ENCODE data around the gene KRTDAP. TPM values are rescaled to one million over a fixed set of nuclear protein-coding genes. Genes with fewer than 3 reads are reported as not detected.
"Not testable (repeated sequence)": the region's sequence is repeated elsewhere in the genome, so short reads cannot be mapped to it uniquely, and the experiment has no call there.

KRTDAP gene
- total RNA-seq, 1 experiment from 2014 or later = not detected

DNA sequence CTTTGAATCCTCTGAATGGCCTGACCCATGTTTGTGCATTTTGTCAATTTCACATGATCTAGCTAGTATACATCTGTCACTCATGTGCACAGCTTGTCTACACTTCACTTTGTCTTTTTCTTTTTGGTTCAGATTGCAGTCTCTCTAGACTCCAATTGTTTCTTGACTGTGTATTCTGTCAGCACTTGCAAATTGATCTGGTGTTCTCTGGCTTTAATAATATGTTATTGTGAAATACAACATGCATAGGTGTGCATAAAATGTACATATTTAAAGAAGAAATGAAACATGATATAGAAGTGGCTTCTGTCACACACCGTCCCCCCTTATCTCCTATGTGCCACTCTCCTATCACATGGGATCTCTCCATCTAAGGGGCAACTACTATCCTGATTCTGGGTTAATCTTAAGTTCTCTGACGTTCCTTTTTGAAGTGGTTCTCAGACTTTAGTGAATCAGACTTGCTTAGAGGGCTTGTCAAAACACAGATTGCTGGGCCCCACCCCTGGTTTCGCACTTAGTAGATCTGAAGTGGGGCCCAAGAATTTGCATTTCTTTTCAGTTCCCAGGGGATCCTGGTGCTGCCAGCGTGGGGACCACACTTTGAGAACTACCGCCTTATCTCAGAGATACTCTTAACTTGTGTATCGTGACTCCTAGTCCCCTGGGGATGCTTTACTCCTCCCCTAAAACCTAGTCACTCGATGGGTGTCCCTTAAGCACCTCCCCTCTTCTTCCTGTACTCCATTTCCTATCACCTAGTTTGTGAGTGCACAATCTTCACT, 5.8 kb downstream of the KRTDAP start:
- intact Hi-C loops (cut with micrococcal nuclease) = no loop called here
- Mint-ChIP-seq H3K27ac (ENCODE audit: low read depth, unreplicated experiment) (no peak overlapping the region), H3K4me1 (ENCODE audit: insufficient read depth, unreplicated experiment) (no peaks in the 10 kb centered on the region), H3K36me3 (ENCODE audit: insufficient read depth, unreplicated experiment) (peaks cover 6% of the 10 kb centered on the region), H3K4me3 (ENCODE audit: unreplicated experiment) (no peak overlapping the region), H3K27me3 (ENCODE audit: insufficient read depth, unreplicated experiment) (peaks cover 55% of the 10 kb centered on the region), H3K9me3 (ENCODE audit: unreplicated experiment) (no peaks in the 10 kb centered on the region)
- no peak for DNase-seq (ENCODE audit: unreplicated experiment)
- TF ChIP-seq, protein P1, sequence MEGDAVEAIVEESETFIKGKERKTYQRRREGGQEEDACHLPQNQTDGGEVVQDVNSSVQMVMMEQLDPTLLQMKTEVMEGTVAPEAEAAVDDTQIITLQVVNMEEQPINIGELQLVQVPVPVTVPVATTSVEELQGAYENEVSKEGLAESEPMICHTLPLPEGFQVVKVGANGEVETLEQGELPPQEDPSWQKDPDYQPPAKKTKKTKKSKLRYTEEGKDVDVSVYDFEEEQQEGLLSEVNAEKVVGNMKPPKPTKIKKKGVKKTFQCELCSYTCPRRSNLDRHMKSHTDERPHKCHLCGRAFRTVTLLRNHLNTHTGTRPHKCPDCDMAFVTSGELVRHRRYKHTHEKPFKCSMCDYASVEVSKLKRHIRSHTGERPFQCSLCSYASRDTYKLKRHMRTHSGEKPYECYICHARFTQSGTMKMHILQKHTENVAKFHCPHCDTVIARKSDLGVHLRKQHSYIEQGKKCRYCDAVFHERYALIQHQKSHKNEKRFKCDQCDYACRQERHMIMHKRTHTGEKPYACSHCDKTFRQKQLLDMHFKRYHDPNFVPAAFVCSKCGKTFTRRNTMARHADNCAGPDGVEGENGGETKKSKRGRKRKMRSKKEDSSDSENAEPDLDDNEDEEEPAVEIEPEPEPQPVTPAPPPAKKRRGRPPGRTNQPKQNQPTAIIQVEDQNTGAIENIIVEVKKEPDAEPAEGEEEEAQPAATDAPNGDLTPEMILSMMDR (IDR thresholded peaks at IDR 0.05; ENCODE audit: unreplicated experiment) = no peak
- ChIA-PET CTCF (interaction anchor here (0.7 to 3.4 kb wide), 4 partner anchors 12 to 132 kb away, joined by 3 to 22 read pairs (median 4); no protein-coding TSS in a partner anchor), POLR2A (no interaction called here)
- no TSS peak for BruUV-seq (replicated peaks)

DNA sequence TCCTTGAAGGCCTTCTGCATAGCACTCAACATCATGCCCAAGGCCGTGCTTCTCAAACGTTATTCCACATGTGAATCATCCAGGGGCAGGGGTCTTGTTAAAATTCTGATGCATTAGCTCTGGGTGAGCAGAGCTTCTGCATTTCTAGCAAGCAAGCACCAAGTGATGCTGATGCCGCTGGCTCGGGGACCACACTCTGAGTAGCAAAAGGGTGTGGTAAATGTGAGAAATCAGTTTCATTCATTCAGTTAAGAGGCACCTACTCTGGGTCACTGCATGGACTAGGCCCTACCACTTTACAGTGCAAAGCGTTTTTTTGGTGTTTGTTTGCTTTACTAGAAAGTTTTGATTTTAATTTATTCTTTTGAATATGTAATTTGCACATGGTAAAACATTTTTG, 7.2 kb downstream of the KRTDAP start:
- BruUV-seq (replicated peaks) = no TSS peak
- intact Hi-C loops (cut with micrococcal nuclease) = no loop called here
- Mint-ChIP-seq H3K4me3 (ENCODE audit: unreplicated experiment) (no peak overlapping the region), H3K9me3 (ENCODE audit: unreplicated experiment) (no peaks in the 10 kb centered on the region), H3K36me3 (ENCODE audit: insufficient read depth, unreplicated experiment) (peaks cover 6% of the 10 kb centered on the region), H3K27ac (ENCODE audit: low read depth, unreplicated experiment) (no peak overlapping the region), H3K4me1 (ENCODE audit: insufficient read depth, unreplicated experiment) (no peaks in the 10 kb centered on the region), H3K27me3 (ENCODE audit: insufficient read depth, unreplicated experiment) (peaks cover 41% of the 10 kb centered on the region)
- TF ChIP-seq, protein P1 (IDR thresholded peaks at IDR 0.05; ENCODE audit: unreplicated experiment) = no peak
- no peak for DNase-seq (ENCODE audit: unreplicated experiment)
- ChIA-PET POLR2A (no interaction called here), CTCF (no interaction called here)

DNA sequence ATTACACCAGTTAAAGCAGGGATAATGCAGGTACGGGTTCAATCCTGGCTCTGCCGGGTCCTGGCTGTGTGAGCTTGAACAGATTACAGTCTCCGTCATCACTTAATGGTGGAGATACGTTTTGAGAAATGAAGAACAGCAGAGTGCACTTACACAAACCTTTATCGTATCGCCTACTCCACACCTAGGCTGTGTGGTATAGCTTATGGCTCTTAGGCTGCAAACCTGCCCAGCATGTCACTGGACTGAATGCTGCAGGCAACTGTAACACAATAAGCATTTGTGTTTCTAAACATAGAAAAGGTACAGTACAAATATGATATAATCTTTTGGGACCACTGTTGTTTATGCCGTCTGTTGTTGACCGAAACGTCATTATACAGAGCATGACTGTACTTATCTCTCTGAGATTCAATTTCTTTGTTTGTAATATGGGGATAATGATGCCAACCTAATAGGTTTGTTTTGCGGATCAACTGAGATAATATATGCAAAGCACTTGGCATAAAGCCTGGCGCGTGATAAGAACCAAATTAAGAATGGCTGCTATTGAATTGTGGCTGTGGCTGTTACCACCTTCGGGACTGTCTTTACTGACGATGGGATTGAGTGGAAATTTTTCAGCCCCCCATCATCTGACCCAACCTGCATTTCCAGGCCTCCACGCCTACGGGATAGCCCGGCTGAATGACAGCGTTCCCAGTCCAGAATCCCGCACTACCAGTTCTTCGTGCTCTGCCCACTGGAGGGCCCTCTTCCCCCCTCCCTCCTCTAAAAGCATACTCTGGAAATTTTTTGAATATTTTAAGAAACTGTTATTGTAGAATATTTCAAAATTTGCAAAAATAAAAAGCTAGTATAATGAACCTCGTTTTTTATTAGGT, 11.2 kb downstream of the KRTDAP start:
- no peak overlapping the region for H3K4me3 Mint-ChIP-seq (ENCODE audit: unreplicated experiment)
- H3K27me3 Mint-ChIP-seq (ENCODE audit: insufficient read depth, unreplicated experiment) = peaks cover 16% of the 10 kb centered on the region
- peaks cover 6% of the 10 kb centered on the region for H3K36me3 Mint-ChIP-seq (ENCODE audit: insufficient read depth, unreplicated experiment)
- H3K9me3 Mint-ChIP-seq (ENCODE audit: unreplicated experiment) = no peaks in the 10 kb centered on the region
- no peaks in the 10 kb centered on the region for H3K4me1 Mint-ChIP-seq (ENCODE audit: insufficient read depth, unreplicated experiment)
- DNase-seq (ENCODE audit: unreplicated experiment) = no peak
- H3K27ac Mint-ChIP-seq (ENCODE audit: low read depth, unreplicated experiment) = no peak overlapping the region
- ChIA-PET CTCF (interaction anchor here (0.6 to 3.4 kb wide), 5 partner anchors 10 to 126 kb away, joined by 3 to 16 read pairs (median 6); no protein-coding TSS in a partner anchor), POLR2A (interaction anchor here (0.5 kb wide), 1 partner anchor 47 kb away, joined by 4 read pairs; no protein-coding TSS in a partner anchor)
- intact Hi-C loops (cut with micrococcal nuclease) = no loop called here
- TF ChIP-seq, protein P1 (IDR thresholded peaks at IDR 0.05; ENCODE audit: unreplicated experiment) = no peak
- no TSS peak for BruUV-seq (replicated peaks)

DNA sequence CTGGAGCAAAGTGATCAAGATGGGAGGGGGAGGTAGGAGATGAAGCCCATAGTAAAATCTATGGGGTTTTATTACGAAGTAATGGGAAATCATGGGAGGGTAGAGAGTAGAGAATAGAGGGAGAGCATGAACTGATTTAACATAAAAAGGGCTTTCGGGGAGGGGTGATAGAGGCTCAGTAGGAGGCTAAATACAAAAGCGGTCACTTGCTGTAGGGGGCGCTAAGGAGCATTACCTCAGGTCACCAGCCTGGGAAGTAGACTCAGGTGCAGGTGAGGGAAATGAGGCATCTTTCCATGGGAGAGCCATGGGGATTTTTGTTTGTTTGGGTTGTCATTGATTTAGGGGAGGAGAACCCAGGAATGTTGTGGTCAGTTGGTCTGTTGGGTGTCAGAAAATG, 14.1 kb downstream of the KRTDAP start:
- ChIA-PET POLR2A (no interaction called here), CTCF (interaction anchor here (1.1 kb wide), 1 partner anchor 142 kb away, joined by 3 read pairs; no protein-coding TSS in a partner anchor)
- Mint-ChIP-seq H3K36me3 (ENCODE audit: insufficient read depth, unreplicated experiment) (no peaks in the 10 kb centered on the region), H3K27ac (ENCODE audit: low read depth, unreplicated experiment) (no peak overlapping the region), H3K9me3 (ENCODE audit: unreplicated experiment) (no peaks in the 10 kb centered on the region), H3K27me3 (ENCODE audit: insufficient read depth, unreplicated experiment) (peaks cover 7% of the 10 kb centered on the region), H3K4me1 (ENCODE audit: insufficient read depth, unreplicated experiment) (no peaks in the 10 kb centered on the region), H3K4me3 (ENCODE audit: unreplicated experiment) (no peak overlapping the region)
- intact Hi-C loops (cut with micrococcal nuclease) = no loop called here
- BruUV-seq (replicated peaks) = no TSS peak
- TF ChIP-seq, protein P1 (IDR thresholded peaks at IDR 0.05; ENCODE audit: unreplicated experiment) = peak; percentile 18
- no peak for DNase-seq (ENCODE audit: unreplicated experiment)

DNA sequence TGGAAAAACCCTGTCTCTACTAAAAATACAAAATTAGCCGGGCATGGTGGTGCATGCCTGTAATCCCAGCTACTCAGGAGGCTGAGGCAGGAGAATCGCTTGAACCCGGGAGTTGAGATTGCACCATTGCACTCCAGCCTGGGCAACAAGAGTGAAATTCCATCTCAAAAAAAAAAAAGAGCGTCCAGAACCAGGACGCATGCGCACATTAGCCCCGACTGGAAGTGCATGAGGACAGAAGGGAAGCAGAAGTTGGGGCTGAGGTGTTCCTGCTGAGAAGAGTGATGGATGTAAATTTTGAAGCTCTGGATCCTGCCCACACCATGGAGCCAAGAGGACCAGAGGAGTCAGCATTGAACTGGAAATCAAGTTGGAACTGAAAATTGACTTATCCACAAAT, 15.7 kb downstream of the KRTDAP start:
- H3K36me3 Mint-ChIP-seq (ENCODE audit: insufficient read depth, unreplicated experiment); DNase-seq (ENCODE audit: unreplicated experiment); H3K4me1 Mint-ChIP-seq (ENCODE audit: insufficient read depth, unreplicated experiment); intact Hi-C loops (cut with micrococcal nuclease); H3K4me3 Mint-ChIP-seq (ENCODE audit: unreplicated experiment); H3K9me3 Mint-ChIP-seq (ENCODE audit: unreplicated experiment); H3K27ac Mint-ChIP-seq (ENCODE audit: low read depth, unreplicated experiment); H3K27me3 Mint-ChIP-seq (ENCODE audit: insufficient read depth, unreplicated experiment); POLR2A ChIA-PET; BruUV-seq (replicated peaks): not testable (repeated sequence)
- CTCF ChIA-PET = interaction anchor here (2.1 kb wide), 1 partner anchor 21 kb away, joined by 9 read pairs; no protein-coding TSS in a partner anchor
